Stomach smooth muscle (tissue), 2 donors: ENCODE results near the gene PCED1A.
"Not testable (repeated sequence)": the region's sequence is repeated elsewhere in the genome, so short reads cannot be mapped to it uniquely, and the experiment has no call there.

Source experiments
- H3K27ac ChIP-seq: one replicate; pipeline ENCODE4 v1.7.0; 2013; ENCODE audit warnings: mild to moderate bottlenecking, low read length, inconsistent platforms
- H3K27me3 ChIP-seq, 2 donors: one replicate each; pipeline ENCODE4 v1.7.0; 2013; ENCODE audit warnings: low read length in 2 of 2; ENCODE audit not compliant: insufficient read depth in 2 of 2, control insufficient read depth in 1 of 2
- H3K36me3 ChIP-seq, 2 donors: one replicate each; pipeline ENCODE4 v1.7.0; 2013; ENCODE audit warnings: low read length in 2 of 2; ENCODE audit not compliant: control insufficient read depth in 2 of 2, insufficient read depth in 2 of 2
- H3K4me1 ChIP-seq: one replicate; pipeline ENCODE4 v1.7.0; 2013; ENCODE audit warnings: low read length; ENCODE audit not compliant: control insufficient read depth, insufficient read depth
- H3K4me3 ChIP-seq, 2 donors: one replicate each; pipeline ENCODE4 v1.7.0; 2013; ENCODE audit warnings: low read length in 2 of 2
- H3K9ac ChIP-seq, 2 donors: one replicate each; pipeline ENCODE4 v1.7.0; 2013; ENCODE audit warnings: low read length in 2 of 2, mild to moderate bottlenecking in 1 of 2
- H3K9me3 ChIP-seq, 2 donors: one replicate each; pipeline ENCODE4 v1.7.0; 2013; ENCODE audit warnings: low read length in 2 of 2; ENCODE audit not compliant: control insufficient read depth in 2 of 2
- donor health status: healthy.
- donor health status: Pancreatic carcinoma.

PCED1A gene

DNA sequence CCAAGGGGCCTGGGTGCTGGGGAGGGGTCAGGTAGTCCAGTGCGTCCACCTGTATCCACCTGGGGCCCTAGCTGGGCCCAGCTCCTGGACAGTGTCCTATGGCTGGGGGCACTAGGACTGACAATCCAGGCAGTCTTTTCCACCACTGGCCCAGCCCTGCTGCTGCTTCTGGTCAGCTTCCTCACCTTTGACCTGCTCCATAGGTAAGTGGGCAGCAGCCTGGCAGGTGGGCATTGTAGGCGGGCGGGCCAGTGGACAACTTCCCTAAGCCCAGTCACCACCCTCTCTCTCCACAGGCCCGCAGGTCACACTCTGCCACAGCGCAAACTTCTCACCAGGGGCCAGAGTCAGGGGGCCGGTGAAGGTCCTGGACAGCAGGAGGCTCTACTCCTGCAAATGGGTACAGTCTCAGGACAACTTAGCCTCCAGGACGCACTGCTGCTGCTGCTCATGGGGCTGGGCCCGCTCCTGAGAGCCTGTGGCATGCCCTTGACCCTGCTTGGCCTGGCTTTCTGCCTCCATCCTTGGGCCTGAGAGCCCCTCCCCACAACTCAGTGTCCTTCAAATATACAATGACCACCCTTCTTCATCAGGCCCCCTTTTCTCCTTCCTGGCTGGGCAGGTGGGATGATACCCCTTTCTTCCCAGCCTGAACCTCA, 25.1 kb downstream of the PCED1A start:
- Histone ChIP-seq H3K27ac (no peak overlapping the region), H3K36me3 (no peaks in the 10 kb centered on the region), H3K9me3 (peaks cover 4% of the 10 kb centered on the region in 2 donors), H3K4me1 (peaks cover 2% of the 10 kb centered on the region), H3K9ac (no peak overlapping the region), H3K27me3 (peaks cover 17 to 21% of the 10 kb centered on the region in 2 donors), H3K4me3 (no peak overlapping the region)

DNA sequence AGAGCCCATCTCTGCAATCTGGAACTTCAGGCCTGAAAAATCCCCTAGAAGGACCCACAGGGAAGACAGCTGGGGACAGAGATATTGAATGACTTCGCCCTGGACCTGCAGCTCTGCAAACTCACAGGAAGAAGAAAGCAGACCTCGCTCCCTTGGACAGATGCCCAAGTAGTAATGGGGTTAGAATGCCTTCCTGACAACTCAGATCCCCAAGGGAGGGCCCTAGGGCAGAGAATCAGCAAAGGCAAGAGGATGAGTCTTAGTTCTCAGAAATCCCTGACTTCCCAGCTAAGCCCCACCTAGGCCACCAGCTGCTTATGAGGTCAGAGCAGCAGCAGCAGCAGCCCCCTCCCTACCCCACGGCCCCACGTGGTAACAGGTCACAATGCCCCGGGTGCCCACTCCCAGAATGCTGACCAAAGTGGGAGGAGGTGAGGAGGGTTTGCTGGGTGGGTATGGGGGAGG, 25.8 kb downstream of the PCED1A start, which contains the start of gene C20orf141:
C20orf141 (plus strand) TSS at position 401 of the 465 bp plus-strand sequence. CDS start 198 bp downstream, outside the sequence.
- peaks cover 4% of the 10 kb centered on the region in 2 donors for H3K9me3 ChIP-seq
- H3K4me3 ChIP-seq, result no peak within 1 kb of the TSS
- peaks cover 14 to 15% of the 10 kb centered on the region in 2 donors for H3K27me3 ChIP-seq
- no peak within 1 kb of the TSS for H3K9ac ChIP-seq
- no peaks in the 10 kb centered on the region for H3K4me1 ChIP-seq
- H3K27ac ChIP-seq, result no peak within 1 kb of the TSS
- H3K36me3 ChIP-seq, result no peaks in the 10 kb centered on the region

DNA sequence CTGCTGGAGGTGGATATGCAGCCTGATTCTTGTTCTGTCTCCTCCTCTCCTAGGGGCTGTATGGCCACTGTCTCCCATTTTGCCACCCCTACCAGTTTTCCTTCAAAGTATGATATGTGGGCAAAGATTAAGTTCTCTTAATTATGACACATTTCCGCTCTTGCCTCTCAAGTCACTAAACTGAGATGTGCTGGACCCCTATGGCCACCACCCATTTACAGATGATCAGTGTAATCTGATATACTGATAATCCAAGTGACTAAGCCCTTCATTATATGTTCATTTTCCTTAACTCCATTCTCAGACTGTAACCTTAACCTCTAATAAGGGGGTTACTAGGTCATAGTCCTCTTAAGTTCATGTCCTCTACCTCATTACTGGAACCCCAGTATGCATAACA, 26.4 kb downstream of the PCED1A start:
- peaks cover 13 to 14% of the 10 kb centered on the region in 2 donors for H3K27me3 ChIP-seq
- H3K9ac ChIP-seq, result no peak overlapping the region
- no peak overlapping the region for H3K27ac ChIP-seq
- no peaks in the 10 kb centered on the region for H3K36me3 ChIP-seq
- no peak overlapping the region for H3K4me3 ChIP-seq
- H3K9me3 ChIP-seq, result peaks cover 4% of the 10 kb centered on the region in 2 donors
- no peaks in the 10 kb centered on the region for H3K4me1 ChIP-seq

DNA sequence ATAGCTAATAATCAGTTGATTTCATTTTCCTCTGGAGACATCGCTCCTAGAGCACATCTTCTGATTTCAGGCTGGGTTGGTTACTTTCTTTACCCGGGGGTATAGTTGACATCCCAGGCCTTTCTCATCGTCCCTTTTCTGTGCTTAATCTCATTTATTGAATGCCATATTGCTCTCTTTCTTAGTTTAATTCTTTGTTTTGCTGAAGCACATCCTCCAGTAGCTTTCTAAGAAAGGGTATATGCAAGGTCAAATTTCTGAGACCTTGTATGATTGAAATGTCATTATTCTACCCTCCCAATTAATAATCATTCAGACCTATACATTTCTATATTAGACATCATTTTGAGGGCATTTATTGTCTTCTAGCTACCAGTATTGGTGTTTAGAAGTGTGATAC, 28.3 kb downstream of the PCED1A start:
- peaks cover 8 to 9% of the 10 kb centered on the region in 2 donors for H3K27me3 ChIP-seq
- H3K36me3 ChIP-seq, result no peaks in the 10 kb centered on the region
- H3K9me3 ChIP-seq, result peaks cover 4% of the 10 kb centered on the region in 2 donors

DNA sequence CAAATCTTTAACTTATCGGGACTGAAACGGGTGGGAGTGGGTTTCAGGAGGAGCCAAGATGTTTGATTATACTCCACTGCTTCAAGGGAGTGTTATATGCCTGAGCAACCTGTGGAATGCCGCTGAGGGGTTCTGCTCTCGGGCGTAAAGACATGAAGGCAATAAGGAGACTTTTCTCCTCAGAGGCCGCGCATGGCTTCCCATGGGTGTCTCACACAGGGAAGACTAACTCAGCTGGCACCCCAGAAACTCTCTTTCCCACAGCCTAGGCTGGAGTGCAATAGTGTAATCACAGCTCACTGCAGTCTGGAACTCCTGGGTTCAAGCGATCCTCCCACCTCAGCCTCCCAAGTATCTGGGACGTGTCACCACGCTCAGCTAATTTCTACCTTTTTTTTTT, 30.8 kb downstream of the PCED1A start:
- no peak overlapping the region for H3K27ac ChIP-seq
- peaks cover 22 to 25% of the 10 kb centered on the region in 2 donors for H3K27me3 ChIP-seq
- H3K36me3 ChIP-seq, result no peaks in the 10 kb centered on the region
- no peak overlapping the region for H3K9ac ChIP-seq
- no peaks in the 10 kb centered on the region for H3K4me1 ChIP-seq
- H3K9me3 ChIP-seq, result peaks cover 4% of the 10 kb centered on the region in 2 donors
- no peak overlapping the region for H3K4me3 ChIP-seq

More for the DNA sequence above, 28.3 kb downstream of the PCED1A start:
- no peak overlapping the region for H3K4me3 ChIP-seq
- H3K27ac ChIP-seq, result no peak overlapping the region
- H3K9ac ChIP-seq, result no peak overlapping the region
- H3K4me1 ChIP-seq, result no peaks in the 10 kb centered on the region

DNA sequence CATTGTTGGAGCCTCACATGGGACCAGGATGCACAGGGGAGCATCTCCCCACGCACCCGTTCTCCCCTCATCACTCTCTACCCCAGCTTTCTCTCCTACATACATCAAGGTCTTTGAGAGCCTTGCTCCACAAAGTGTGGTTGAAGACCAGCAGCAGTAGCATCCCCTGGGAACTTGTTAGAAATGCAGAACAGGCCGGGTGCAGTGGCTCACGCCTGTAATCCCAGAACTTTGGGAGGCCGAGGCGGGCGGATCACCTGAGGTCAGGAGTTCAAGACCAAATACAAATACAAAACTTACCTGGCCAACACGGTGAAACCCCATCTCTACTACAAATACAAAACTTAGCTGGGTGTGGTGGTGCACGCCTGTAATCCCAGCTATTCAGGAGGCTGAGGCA, 32.5 kb downstream of the PCED1A start:
- H3K27me3 ChIP-seq, result peaks cover 32 to 39% of the 10 kb centered on the region in 2 donors
- not testable (repeated sequence) for H3K4me1 ChIP-seq, H3K9me3 ChIP-seq

DNA sequence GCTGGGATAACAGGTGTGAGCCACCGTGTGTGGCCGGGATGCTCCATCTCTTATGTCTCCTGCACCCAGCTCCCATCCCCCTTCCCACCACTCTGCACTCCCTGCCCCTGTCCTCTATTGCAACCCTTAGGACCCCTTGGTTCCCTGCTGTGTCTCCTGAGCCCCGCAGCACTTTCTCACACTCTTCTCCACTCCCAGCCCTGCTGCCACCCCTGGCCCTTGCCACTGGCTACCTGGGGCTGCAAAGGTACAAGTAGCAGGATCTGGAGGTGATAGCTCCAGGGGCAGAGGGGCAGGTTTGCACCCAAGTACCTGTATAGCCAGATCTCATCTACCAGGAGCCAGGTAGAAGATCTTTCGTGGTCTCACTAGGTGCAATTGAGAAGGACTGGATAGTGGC, 33.4 kb downstream of the PCED1A start:
- Histone ChIP-seq H3K36me3 (no peaks in the 10 kb centered on the region), H3K27me3 (peaks cover 37 to 45% of the 10 kb centered on the region in 2 donors), H3K27ac (no peak overlapping the region), H3K9me3 (peaks cover under 1 to 2% of the 10 kb centered on the region in 2 donors), H3K9ac (no peak overlapping the region), H3K4me3 (no peak overlapping the region), H3K4me1 (no peaks in the 10 kb centered on the region)

More for the DNA sequence above, 32.5 kb downstream of the PCED1A start:
- H3K27ac ChIP-seq, H3K4me3 ChIP-seq, H3K9ac ChIP-seq, H3K36me3 ChIP-seq: not testable (repeated sequence)

DNA sequence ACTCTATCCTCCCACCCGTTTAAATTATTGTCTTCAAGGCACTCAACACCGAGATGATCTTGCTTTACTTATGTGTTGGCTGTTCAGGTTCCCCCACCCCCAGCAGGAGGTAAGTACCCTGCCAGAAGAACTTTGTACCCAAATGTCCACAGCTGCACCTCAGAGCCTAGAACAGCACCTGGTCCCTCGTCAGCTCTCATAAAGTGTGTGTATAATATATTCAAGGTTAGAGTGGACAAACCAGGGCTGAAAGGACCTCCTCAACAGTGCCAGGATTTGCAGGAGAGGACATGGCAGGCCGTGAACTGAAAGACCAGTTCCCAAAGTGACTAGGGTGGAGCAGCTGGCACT, 34.1 kb downstream of the PCED1A start:
- Histone ChIP-seq H3K4me1 (no peaks in the 10 kb centered on the region), H3K9ac (no peak overlapping the region), H3K36me3 (no peaks in the 10 kb centered on the region), H3K9me3 (no peaks in the 10 kb centered on the region), H3K4me3 (no peak overlapping the region), H3K27ac (no peak overlapping the region), H3K27me3 (peaks cover 39 to 49% of the 10 kb centered on the region in 2 donors)

DNA sequence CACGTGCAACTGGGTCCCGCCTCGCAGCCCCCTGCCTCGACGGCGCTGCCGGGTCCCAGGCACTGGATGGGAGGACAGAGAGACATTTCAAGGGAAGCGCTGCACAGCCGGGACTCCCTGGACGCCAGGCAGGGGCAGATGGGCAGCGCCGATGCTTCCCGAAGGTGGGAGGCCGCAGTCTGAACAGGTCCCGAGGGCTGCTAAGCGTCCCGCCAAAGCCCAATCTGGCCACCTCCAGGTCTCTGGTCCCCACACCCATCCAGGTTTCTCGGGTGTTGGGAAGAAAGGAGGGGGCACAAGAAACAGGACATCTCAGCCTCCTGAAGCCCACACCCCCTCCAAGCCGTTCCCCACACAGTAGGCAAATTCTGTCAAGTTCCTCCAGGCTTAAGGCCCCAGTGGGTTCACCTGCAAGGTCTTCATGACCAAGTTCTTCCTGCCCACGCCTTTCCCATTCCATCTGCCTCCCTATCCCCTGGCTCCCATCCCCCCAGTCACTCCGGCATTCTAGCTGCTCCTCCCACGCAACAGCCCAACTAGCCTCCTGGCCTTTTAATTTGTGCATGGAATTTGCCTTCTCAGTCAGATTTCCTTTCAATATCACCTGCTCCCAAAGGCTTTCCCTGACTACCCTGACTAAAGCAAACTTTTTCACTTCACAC, 34.6 kb downstream of the PCED1A start:
- no peak overlapping the region for H3K27ac ChIP-seq
- no peak overlapping the region for H3K4me3 ChIP-seq
- no peaks in the 10 kb centered on the region for H3K36me3 ChIP-seq
- peaks cover 44 to 54% of the 10 kb centered on the region in 2 donors for H3K27me3 ChIP-seq
- no peaks in the 10 kb centered on the region for H3K4me1 ChIP-seq
- no peaks in the 10 kb centered on the region for H3K9me3 ChIP-seq
- H3K9ac ChIP-seq, result no peak overlapping the region

DNA sequence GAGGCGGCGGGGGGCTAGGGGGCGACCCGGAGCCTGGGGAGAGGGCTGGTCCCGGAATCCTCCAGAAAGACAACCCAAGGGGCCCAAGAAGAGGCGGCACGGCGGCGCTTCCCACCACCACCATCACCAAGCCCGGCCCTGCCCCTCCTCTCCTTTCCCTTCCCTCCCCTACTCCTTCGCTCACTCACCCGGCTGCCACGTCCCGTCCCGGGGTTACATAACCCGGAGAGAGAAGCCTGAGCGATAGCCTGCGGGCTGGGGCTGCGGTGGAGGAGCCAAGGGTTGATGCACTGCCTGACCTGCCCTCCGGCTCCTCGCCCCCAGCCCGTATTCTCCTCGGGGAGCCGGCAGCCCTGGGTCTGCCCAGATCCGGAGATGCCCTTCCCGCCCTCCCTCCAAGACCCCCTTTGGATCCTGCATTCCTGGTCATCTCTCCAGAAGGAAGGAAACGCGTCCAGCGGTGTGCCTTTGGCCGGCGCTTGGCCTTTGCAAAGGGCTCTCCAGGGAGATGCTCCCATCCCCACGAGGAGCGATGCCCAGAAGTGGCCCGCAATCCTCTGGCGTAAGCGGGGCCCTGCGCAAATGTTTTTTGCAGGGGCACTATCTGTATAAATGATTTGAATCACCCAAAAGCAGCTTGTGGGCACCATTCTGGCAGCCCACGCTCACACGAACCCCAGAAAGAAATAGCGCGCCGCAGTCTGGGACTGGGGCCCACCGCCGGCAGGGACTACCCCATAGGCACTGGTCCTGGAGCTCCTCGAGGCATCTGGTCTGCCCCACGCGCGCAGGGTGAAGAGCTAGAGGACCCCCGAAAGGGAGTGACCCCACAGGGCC, 35.4 kb downstream of the PCED1A start:
- Histone ChIP-seq H3K27me3 (peaks cover 48 to 61% of the 10 kb centered on the region in 2 donors), H3K9ac (no peak overlapping the region), H3K4me1 (peaks cover 3% of the 10 kb centered on the region), H3K27ac (no peak overlapping the region), H3K9me3 (no peaks in the 10 kb centered on the region), H3K36me3 (no peaks in the 10 kb centered on the region), H3K4me3 (no peak overlapping the region)
